Activated gamma-delta T cell (primary cell): ENCODE measurements around the gene PDE6B.
"Not testable (repeated sequence)": the region's sequence is repeated elsewhere in the genome, so short reads cannot be mapped to it uniquely, and the experiment has no call there.

Source experiments
- DNase-seq: peaks from one replicate; lab custom pipeline; 2025; lab: John Stamatoyannopoulos, UW

Gene PDE6B

DNA sequence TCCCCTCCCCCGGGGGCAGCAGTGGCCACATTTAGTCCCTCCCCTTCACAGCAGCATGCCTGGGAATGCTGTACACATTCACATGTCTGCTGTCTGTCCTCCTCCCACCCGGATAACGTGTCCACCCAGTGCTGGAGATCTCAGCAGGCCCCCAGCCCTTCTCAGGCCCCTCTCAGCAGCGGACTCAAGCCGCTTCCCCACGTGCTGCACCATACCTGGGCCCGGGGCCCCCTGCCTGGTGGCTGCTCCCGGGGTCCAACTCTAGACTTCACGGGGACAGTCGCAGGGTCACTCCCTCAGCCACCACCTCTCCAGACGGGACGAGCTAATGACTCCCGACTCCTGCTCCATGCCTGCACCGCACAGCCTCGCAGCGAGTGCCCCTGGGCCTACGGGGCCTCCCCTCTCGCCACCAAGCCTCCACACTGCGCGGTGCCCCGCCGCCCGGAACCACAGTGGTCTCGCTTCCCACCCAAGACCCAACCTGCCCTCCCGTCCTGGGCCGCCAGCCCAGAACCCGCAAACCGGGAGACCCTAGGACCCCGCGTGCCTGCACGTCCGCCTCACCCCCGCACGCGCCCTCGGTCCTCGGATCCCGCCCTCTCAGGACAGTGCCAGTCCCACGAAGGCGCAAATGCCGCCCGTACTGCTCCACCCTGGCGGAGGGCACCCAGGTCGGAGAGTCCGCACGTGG lies 79.0 kb downstream of the PDE6B start:
- peak; percentile 18 for DNase-seq

DNA sequence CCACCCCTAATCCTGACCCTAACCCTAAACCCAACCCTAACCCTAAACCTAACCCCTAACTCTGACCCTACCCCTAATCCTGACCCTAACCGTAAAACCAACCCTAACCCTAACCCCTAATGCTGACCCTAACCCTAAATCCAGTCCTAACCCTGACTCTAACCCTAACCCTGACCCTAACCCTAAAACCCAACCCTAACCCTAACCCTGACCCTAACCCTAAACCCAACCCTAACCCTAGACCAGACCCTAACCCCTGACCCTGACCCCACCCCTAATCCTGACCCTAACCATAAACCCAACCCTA lies 79.6 kb downstream of the PDE6B start:
- no peak for DNase-seq

DNA sequence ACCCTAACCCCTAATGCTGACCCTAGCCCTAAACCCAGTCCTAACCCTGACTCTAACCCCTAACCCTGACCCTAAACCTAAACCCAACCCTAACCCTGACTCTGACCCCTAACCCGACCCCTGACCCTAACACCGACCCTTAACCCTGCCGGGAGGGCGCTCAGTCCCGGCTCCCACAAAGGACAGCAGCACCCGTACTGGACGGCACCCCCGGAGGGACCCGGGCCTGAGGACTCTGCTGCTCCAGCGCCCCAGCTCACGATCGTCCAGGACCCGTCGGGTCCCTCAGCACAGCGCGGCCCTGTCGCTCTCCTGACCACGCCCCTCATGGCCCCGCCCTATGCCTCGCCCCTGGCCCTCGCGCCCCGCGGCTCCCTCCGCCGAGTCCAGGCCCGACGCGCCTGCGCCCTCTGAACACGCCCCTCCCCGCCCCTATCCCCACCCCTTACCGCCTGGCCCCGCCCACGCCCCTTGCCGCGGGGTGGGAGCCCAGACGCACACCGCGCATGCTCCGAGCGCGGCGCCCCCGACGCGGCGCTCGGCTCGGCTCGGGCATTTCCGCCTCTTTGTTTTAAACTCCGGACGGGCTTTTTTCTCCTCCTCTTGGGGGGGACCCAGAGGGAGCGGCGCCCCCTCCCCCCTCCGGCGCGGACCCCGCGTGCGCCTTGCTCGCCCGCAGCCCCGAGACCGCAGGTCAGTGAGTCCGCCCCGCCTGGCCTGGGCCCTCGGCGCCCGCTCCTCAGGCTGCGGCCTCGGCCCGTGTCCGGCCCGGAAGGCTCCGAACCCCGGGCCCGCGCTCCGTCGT lies 80.1 kb downstream of the PDE6B start, which contains the start of gene PCGF3:
PCGF3 (plus strand) TSS at position 555 of the 805 bp plus-strand sequence. CDS start 27,849 bp downstream, outside the sequence.
- peak; percentile 94 for DNase-seq

DNA sequence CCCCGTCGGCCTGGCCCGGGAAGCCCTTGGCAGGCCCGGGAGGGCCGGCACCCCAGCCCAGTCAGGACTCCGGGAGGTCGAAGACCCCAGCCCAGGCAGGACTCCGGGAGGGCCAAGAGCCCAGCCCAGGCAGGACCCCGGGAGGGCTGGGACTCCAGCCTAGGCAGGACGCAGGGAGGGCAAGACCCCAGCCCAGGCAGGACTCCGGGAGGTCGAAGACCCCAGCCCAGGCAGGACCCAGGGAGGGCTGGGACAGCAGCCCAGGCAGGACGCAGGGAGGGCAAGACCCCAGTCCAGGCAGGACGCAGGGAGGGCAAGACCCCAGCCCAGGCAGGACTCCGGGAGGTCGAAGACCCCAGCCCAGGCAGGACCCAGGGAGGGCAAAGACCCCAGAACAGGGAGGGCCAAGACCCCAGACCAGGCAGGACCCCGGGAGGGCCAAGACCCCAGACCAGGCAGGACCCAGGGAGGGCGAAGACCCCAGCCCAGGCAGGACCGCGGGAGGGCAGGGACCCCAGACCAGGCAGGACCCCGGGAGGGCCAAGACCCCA lies 80.8 kb downstream of the PDE6B start:
- DNase-seq = not testable (repeated sequence)

DNA sequence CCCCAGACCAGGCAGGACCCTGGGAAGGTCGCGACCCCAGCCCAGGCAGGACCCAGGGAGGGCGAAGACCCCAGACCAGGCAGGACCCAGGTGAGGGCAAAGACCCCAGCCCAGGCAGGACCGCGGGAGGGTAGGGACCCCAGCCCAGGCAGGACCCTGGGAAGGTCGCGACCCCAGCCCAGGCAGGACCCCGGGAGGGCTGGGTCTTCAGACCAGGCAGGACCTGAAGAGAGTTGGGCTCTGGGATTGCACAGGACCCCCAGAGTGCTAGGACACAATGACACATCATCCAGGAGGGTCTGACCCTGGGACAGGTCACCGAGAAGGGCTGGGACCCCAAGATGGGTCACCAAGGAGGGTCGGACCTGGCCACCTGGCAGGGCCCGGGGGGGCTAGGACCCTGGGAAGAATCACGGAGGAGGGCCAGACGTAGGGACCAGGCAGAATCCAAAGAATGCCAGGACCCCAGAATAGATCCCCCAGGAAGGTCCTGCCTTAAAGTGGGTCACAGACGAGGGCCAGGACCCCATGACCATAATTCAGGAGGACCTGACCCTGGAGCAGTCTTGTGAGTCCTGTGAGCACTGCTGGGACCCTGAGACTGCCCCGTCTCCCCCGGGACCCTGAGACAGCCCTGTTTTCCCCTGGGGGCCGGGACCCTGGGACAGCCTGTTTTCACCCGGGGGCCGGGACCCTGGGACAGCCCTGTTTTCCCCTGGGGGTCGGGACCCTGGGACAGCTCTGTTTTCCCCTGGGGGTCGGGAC lies 81.6 kb downstream of the PDE6B start:
- DNase-seq = no peak

DNA sequence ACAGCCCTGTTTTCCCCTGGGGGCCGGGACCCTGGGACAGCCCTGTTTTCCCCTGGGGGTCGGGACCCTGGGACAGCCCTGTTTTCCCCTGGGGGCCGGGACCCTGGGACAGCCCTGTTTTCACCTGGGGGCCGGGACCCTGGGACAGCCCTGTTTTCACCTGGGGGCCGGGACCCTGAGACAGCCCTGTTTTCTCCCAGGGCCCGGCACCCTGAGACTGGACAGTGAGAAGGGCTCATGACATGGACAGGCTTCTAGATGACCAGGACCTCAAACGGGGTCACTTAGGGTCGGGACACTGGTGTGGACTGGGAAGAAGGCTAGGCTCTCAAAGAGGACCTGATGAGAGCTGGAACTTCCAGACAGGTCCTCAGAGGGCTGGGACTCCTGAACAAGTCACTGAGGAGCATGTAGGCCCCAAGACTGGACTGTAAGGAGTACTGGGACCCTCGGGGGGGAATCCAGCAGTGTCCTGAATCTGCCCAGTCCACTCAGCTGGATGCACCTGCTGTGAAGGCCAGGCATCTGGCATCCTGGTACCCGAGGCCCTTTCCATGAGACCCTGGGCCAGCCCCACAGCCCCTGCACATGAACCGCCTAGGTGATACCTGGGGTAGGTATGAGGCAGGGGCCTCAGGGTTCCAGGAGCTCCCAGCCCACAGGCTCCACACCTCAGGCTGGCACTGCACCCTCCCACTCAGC lies 82.7 kb downstream of the PDE6B start:
- DNase-seq = no peak

DNA sequence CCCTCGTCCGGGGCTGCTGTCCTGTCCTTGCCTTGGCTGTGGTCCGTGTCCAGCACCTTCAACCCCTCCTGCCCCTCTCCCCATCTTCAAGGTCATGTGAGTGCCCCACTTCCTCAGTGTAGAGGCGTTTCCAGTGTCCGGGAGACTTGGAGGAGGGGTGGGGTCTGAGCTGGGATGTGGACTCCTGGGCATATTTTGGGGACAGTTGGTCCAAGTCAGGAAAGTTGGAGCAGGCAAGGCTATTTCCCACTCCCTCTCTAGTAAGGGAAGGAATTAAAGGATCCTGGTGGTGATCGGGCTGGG lies 83.2 kb downstream of the PDE6B start:
- no peak for DNase-seq

DNA sequence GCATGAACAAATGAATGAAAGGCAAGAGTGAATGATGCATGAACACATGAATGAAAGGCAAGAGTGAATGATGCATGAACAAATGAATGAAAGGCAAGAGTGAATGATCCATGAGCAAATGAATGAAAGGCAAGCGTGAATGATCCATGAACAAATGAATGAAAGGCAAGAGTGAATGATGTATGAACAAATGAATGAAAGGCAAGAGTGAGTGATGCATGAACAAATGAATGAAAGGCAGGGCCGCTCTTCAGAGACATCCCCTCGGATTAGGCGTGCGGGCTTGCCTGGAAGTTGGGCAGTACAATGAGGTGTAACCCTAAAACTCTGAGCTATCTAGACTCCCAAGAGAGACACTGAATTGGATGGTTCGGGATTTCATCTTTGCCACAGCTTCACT lies 84.0 kb downstream of the PDE6B start:
- no peak for DNase-seq

DNA sequence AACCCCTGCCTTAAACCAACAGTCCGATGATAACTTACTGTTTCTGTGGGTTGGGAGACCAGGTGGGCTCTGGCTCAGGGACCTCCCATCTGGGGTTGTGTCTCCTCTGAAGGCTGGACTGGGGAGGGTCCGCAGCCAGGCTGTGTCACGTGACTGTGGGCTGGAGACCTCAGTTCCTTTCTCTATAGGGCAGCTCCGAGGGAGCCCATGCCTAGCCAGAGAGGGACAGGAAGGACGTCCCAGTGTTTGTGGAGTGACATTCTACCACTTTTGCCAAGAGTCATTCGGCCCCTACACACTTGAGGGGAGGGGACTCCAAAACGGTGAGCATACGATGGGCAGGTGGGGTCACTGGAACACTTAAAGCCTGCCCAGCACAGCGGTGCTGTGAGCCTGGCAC lies 84.7 kb downstream of the PDE6B start:
- DNase-seq = no peak

DNA sequence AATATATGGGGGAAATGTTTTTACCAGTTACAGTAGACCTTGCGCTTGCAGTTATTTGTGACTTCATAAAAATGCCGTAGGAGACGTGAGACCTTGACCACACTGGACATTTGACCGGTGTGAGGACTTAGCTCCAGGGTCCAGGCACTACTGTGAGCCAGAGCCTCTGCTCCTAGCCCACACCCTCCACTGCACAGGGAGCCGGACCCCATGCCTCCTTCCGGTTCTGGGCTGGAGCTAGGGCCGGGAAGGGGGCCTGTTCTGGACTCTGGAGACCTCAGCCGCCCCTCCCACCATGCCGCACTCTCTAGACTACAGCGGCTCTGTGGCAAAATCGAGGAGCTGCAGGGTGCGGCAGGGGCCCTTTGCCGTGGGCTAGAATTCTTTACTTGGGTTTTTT lies 85.5 kb downstream of the PDE6B start:
- no peak for DNase-seq

DNA sequence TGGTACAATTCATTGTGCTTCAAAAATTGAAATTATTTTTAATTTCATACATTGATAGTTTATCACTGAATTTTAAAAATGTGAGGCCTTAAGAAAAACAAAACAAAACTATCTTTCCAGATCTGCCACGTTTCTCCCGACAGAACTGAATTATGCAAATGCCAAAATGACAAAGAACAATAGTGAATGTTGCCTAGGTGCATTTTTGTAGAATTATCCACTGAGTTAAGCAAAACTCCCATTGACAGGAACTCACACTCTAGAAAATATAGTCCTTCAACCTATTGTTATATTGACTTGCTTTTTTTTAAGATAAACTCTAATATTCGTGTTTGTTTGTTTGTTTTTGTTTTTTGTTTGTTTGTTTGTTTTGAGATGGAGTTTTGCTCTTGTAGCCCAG lies 86.7 kb downstream of the PDE6B start:
- DNase-seq = no peak

DNA sequence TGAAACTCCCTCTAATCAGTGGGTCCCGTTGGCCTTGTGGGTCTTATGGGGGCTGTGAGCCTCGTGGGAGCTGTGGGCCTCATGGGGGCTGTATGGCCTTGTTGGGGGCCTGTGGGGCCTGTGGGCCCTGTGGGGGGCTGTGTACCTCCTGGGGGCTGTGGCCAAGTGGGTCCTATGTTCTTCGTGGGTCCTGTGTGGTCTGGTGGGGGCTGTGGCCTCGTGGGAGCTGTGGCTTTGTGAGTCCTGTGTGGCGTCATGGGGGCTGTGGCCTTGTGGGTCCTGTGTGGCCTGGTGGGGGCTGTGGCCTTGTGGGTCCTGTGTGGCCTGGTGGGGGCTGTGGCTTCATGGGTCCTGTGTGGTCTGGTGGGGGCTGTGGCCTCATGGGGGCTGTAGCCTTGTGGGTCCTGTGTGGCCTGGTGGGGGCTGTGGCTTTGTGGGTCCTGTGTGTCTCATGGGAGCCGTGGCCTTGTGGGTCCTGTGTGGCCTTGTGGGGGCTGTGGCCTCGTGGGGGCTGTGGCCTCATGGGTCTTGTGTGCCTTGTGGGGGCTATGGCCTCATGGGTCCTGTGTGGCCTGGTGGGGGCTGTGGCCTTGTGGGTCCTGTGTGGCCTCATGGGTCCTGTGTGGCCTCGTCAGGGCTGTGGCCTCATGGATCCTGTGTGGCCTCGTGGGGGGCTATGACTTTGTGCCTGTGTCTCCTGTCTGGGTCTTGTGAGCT lies 87.7 kb downstream of the PDE6B start:
- DNase-seq = no peak

DNA sequence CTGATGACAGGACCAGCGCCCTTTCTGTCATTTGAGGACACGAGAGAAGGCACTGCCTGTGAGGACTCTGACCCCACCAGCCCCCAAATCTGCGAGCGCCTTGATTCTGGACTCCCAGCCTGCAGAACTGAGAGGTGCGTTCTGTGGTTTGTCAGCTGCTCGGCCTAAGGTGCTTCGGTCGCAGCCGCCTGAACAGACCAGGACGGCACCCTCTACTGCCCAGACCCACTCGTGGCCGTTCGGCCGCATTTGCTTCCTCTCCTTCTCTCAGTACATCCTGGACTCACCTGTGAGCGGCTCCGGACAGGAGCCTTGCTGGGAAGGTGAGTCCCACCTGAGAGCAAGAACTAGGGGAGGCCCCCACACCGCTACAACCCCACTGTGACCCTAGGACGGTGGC lies 88.7 kb downstream of the PDE6B start:
- no peak for DNase-seq

DNA sequence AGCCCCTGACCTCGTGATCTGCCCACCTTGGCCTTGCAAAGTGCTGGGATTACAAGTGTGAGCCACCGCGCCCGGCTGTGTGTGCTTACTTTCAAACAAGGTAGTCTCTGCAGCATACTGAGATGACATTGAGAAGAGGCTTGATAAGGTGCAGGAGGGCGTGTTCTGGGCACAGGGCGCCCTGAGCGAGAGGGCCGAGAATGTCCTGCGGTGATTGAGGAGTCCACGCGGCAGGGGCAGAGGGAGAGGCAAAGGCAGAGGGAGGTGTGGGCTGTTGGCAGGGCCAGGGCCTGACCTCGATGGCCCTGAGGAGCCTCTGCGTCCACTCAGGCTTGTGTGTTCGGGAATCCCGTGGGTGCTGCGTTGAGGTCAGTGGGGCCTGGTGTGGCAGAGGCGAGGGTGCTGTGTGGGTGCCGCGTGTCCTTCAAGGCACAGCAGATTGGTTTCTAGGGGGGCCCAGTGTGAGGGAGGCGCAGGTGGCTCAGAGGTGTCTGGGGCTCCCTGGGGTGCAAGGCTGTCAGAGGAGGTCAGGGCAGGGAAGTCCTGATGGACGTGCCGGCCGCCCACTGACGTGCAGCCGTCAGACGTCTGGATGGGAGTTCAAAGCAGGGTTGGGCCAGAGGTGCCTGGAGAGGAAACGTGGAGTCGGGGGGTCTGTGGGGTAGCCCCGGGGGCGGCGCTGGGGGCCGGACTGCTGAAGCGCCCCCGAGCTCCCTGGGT lies 92.4 kb downstream of the PDE6B start:
- DNase-seq = no peak

DNA sequence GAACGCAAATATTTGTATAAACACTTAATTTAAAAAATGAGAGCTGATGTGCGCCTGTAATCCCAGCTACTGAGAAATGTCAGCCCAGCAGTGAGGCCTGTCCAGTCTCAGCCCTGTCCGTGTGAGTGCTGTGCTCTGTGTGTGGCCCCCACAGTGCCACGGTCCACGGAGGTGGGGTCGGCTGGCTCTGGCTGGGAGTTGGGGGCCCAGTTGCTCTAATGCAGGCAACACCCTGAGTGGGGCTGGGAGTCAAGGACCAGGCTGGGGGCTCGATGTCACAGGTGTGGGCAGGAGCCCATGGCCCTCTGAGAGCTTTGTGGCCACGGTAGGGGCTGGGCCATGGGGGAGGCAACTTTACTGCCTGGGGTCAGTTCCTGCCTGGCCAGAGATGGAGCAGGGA lies 93.1 kb downstream of the PDE6B start:
- no peak for DNase-seq
